Transverse colon (tissue), 4 donors: Measurements from ENCODE around the gene RING1. TPM values are rescaled to one million over a fixed set of nuclear protein-coding genes. Genes with fewer than 3 reads are reported as not detected.
"Not testable (repeated sequence)": the region's sequence is repeated elsewhere in the genome, so short reads cannot be mapped to it uniquely, and the experiment has no call there.

ENCODE experiments used
- DNase-seq: peaks from one replicate; pipeline ENCODE4 v3.0.0-alpha.2; 2019
- H3K27ac ChIP-seq, 4 donors: fragments of 200-600 bp; sonication (generic); 2 replicates each; pipeline ENCODE4 v1.5.1; 2016 to 2018; ENCODE audit warnings: inconsistent platforms in 4 of 4
- H3K27me3 ChIP-seq: fragments of 200-600 bp; sonication (generic); 2 replicates; pipeline ENCODE4 v1.5.1; 2017; ENCODE audit warnings: inconsistent platforms
- H3K36me3 ChIP-seq, 4 donors: fragments of 200-600 bp; sonication (generic); 2 replicates each; pipeline ENCODE4 v1.5.1; 2017 to 2019; ENCODE audit warnings: inconsistent platforms in 4 of 4
- H3K4me1 ChIP-seq, 4 donors: fragments of 200-600 bp; sonication (generic); 2 replicates each; pipeline ENCODE4 v1.5.1; 2017 to 2020; ENCODE audit warnings: inconsistent platforms in 4 of 4
- H3K4me3 ChIP-seq, 4 donors: fragments of 200-600 bp; sonication (generic); 1 replicate in 1 of 4; 2 replicates in 3 of 4; pipeline versions ENCODE4 v1.5.1 to v1.6.1; 2017 to 2019; ENCODE audit warnings: inconsistent platforms in 4 of 4
- H3K9me3 ChIP-seq, 2 donors: fragments of 200-600 bp; sonication (generic); 2 replicates each; pipeline ENCODE4 v1.5.1; 2017 to 2019; ENCODE audit warnings: inconsistent platforms in 2 of 2
- EP300 ChIP-seq: sonication (generic); formaldehyde crosslinking; IDR thresholded peaks from one replicate; pipeline ENCODE4 v1.6.1; 2017; ENCODE audit warnings: antibody characterized with exemption, low read depth
- POLR2A ChIP-seq: fragments of 450-650 bp; IDR thresholded peaks from one replicate; pipeline ENCODE4 v1.6.1; 2016; ENCODE audit warnings: antibody characterized with exemption, mild to moderate bottlenecking, moderate library complexity
- POLR2AphosphoS5 ChIP-seq, 3 donors: sonication (generic); formaldehyde crosslinking; IDR thresholded peaks; one replicate each; pipeline ENCODE4 v1.6.1; 2016; ENCODE audit warnings: antibody characterized with exemption in 3 of 3
- WGBS, 2 donors: methylation state at CpG; one replicate each; pipeline ENCODE4 v1.1.5; 2018; ENCODE audit warnings: low coverage in 1 of 2; 5-methylcytosine and 5-hydroxymethylcytosine counted together
- in situ Hi-C, 4 donors: fragments of 200-750 bp; cut with MboI; loops; one replicate each; pipeline versions ENCODE4 v1.15.0 to v1.15.1; 2017; ENCODE audit warnings: low sequenced_read_pairs in 3 of 4, low pct_ligation_motif_present in 1 of 4, low pct_unique_long_range_greater_than_20kb in 1 of 4
- intact Hi-C: fragments of 100-400 bp; cut with DNase I; formaldehyde crosslinking; loops from one replicate; pipeline ENCODE4 v1.15.1; 2023; ENCODE audit warnings: low total_unique reads
- total RNA-seq, 4 donors: library from RNA; depleted of rRNA; stranded (reverse); fragments of >200 nt; gene quantifications; one replicate each; pipeline ENCODE4 v1.1.0, GENCODE V29; 2016
- TF ChIP-seq, protein P1 (sequence below), 5 experiments: fragments of 200-600 bp in 3 of 5; fragments of 450-650 bp in 2 of 5; sonication (generic) in 3 of 5; IDR thresholded peaks; 1 replicate in 2 of 5; 2 replicates in 3 of 5; pipeline ENCODE4 v1.5.1; 2016 to 2017; ENCODE audit warnings: antibody characterized with exemption in 5 of 5, inconsistent platforms in 3 of 5, mild to moderate bottlenecking in 2 of 5, moderate library complexity in 1 of 5

RING1 gene
- total RNA-seq, 4 donors from 2014 or later: 10.8 to 29.9 (median 19.9) TPM

DNA sequence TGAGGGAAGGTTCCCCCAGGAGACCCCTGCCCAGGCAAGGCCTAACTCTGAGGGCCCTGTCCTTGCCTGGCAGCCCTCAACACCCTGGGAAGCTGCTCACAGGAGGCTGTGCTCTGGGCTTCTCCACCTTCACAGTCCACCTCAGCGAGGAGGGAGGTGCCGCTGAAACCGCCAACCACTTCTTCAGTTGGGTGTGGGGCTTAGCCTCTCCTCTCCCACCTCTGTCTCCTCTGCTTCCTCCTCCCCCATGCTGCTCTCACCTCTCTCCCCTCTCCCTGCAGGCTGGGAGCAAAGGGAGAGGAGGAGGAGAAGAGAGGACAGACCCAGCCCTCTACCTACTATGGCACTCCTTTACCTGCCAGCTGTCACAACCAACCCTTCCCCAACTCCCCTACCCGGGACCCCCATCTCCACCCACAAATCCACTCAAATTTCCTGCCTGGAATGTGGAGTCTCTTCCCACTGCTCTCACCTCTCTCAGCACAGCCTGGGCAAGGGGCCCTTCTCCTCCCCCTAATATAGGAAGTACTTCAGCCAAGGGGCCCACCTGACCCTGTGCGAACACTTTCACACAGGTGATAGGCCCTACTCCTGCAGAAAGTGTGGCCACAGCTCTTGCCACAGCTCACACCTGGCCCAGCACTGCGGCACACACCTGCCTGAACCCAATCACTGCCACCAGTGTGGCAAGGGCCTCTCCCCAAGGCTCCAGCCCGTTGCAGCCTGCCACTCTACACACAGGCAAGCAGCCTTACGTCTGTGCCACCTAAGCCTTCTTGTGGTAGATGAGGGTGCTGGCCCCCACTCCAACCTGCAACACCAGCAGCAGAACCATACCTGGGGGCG, 7.2 kb downstream of the RING1 start:
- 77% methylated on average over 8 of the region's 9 CpGs; no CpG with 5 or more reads in 1 of the 2 donors for WGBS, 2 donors
- no peak overlapping the region for H3K4me3 ChIP-seq
- H3K27ac ChIP-seq: no peak overlapping the region
- intact Hi-C loops (no loop called here), in situ Hi-C loops (no loop called here)
- H3K36me3 ChIP-seq: peaks cover 0 to 2% (median 0%) of the 10 kb centered on the region in 4 donors
- H3K27me3 ChIP-seq: peaks cover 28% of the 10 kb centered on the region
- H3K4me1 ChIP-seq: peaks cover 0 to 19% (median 9%) of the 10 kb centered on the region in 4 donors
- TF ChIP-seq POLR2A (no peak), POLR2AphosphoS5 (IDR thresholded peaks at IDR 0.05) (no peak), EP300 (no peak)
- TF ChIP-seq, protein P1, sequence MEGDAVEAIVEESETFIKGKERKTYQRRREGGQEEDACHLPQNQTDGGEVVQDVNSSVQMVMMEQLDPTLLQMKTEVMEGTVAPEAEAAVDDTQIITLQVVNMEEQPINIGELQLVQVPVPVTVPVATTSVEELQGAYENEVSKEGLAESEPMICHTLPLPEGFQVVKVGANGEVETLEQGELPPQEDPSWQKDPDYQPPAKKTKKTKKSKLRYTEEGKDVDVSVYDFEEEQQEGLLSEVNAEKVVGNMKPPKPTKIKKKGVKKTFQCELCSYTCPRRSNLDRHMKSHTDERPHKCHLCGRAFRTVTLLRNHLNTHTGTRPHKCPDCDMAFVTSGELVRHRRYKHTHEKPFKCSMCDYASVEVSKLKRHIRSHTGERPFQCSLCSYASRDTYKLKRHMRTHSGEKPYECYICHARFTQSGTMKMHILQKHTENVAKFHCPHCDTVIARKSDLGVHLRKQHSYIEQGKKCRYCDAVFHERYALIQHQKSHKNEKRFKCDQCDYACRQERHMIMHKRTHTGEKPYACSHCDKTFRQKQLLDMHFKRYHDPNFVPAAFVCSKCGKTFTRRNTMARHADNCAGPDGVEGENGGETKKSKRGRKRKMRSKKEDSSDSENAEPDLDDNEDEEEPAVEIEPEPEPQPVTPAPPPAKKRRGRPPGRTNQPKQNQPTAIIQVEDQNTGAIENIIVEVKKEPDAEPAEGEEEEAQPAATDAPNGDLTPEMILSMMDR (IDR thresholded peaks at IDR 0.05): no peak
- no peaks in the 10 kb centered on the region for H3K9me3 ChIP-seq
- no peak for DNase-seq

GRCh38 chr6:33216117-33216649, 7.9 kb downstream of the RING1 start:
- Histone ChIP-seq H3K4me1 (peaks cover 0 to 19% (median 9%) of the 10 kb centered on the region in 4 donors), H3K36me3 (no peaks in the 10 kb centered on the region), H3K4me3 (no peak overlapping the region), H3K27me3 (peaks cover 32% of the 10 kb centered on the region), H3K27ac (no peak overlapping the region), H3K9me3 (no peaks in the 10 kb centered on the region)
- TF ChIP-seq POLR2AphosphoS5 (IDR thresholded peaks at IDR 0.05) (no peak), EP300 (no peak), POLR2A (no peak)
- TF ChIP-seq, protein P1 (IDR thresholded peaks at IDR 0.05): no peak
- intact Hi-C loops (no loop called here), in situ Hi-C loops (no loop called here)
- no peak for DNase-seq
- 92% methylated on average over 4 of the region's 4 CpGs; no CpG with 5 or more reads in 1 of the 2 donors for WGBS, 2 donors

GRCh38 chr6:33217246-33217645, 8.9 kb downstream of the RING1 start:
- intact Hi-C loops: no loop called here
- no peak overlapping the region for H3K4me3 ChIP-seq
- peaks cover 40% of the 10 kb centered on the region for H3K27me3 ChIP-seq
- no peaks in the 10 kb centered on the region for H3K9me3 ChIP-seq
- in situ Hi-C loops: no loop called here
- H3K36me3 ChIP-seq: no peaks in the 10 kb centered on the region
- H3K27ac ChIP-seq: no peak overlapping the region
- 86 to 89% methylated on average over 5 to 6 of the region's 6 CpGs for WGBS, 2 donors
- TF ChIP-seq, protein P1 (IDR thresholded peaks at IDR 0.05): no peak
- TF ChIP-seq POLR2A (no peak), POLR2AphosphoS5 (IDR thresholded peaks at IDR 0.05) (no peak), EP300 (no peak)
- no peak for DNase-seq
- H3K4me1 ChIP-seq: peaks cover 0 to 19% (median 9%) of the 10 kb centered on the region in 4 donors

GRCh38 chr6:33217681-33218080, 9.4 kb downstream of the RING1 start:
- in situ Hi-C loops (no loop called here), intact Hi-C loops (no loop called here)
- no peaks in the 10 kb centered on the region for H3K36me3 ChIP-seq
- TF ChIP-seq, protein P1 (IDR thresholded peaks at IDR 0.05): no peak
- TF ChIP-seq EP300 (no peak), POLR2AphosphoS5 (IDR thresholded peaks at IDR 0.05) (no peak), POLR2A (no peak)
- peaks cover 0 to 15% (median 8%) of the 10 kb centered on the region in 4 donors for H3K4me1 ChIP-seq
- peaks cover 41% of the 10 kb centered on the region for H3K27me3 ChIP-seq
- DNase-seq: no peak
- H3K4me3 ChIP-seq: no peak overlapping the region
- H3K9me3 ChIP-seq: no peaks in the 10 kb centered on the region
- no peak overlapping the region for H3K27ac ChIP-seq
- 73% methylated on average over 3 of the region's 3 CpGs for WGBS, 2 donors

DNA sequence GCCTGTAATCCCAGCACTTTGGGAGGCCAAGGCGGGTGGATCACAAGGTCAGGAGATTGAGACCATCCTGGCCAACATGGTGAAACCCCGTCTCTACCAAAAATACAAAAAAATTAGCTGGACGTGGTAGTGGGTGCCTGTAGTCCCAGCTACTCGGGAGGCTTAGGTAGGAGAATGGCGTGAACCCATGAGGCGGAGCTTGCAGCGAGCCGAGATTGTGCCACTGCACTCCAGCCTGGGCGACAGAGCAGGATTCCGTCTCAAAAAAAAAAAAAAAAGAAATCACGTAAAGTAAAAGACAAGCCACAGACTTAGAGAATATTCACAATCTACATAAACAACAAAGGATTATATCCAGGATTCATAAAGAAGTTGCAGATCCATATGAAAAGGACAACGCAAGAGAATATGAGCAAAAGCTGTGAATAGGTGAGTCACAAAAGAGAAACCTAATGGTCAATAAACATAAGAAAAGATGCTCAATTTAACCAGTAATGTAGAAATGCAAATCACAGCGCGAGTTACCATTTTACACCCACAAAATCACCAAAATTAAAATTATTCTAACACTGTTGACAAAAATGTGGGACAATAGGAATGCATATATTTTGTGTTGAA, 18.3 kb downstream of the RING1 start:
- intact Hi-C loops: not testable (repeated sequence)

More for the DNA sequence above, 18.3 kb downstream of the RING1 start:
- WGBS, 2 donors: 43 to 64% methylated on average over 11 to 14 of the region's 14 CpGs
- H3K9me3 ChIP-seq, DNase-seq, H3K36me3 ChIP-seq, H3K4me1 ChIP-seq, H3K27ac ChIP-seq, H3K4me3 ChIP-seq: not testable (repeated sequence)
- peaks cover 54% of the 10 kb centered on the region for H3K27me3 ChIP-seq
- in situ Hi-C loops: loop anchor here in 2 of 4 donors (25.0 kb wide), 2 partner anchors 114 to 214 kb away; partner anchors contain the start of gene HLA-DOA (in 1 of the 2)
